ENCODE measurements around the gene RFPL4A.
"Not testable (repeated sequence)": the region's sequence is repeated elsewhere in the genome, so short reads cannot be mapped to it uniquely, and the experiment has no call there.

Gene RFPL4A

DNA sequence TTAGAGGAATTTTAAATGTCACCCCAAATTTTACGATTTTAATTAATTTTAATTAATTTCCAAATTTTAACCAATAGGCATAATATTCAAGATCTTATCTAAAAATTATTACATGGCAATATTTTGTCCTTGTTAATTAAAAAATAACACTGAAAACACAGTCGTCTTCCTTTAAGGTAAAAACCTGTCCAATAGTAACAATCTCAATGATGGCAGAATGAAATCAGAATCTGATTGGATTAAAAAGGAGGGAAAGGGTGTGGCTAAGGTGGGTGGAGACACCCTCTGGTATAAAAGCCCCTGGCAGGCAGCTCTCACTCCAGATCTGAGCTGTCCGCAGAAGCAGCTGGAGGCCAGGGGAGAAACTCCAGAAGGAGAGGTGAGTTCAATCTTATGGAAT, at the start of gene RFPL4A:
Gene RFPL4A, plus strand, starts transcription at position 301 of the 400 bp plus-strand sequence. CDS start 2,704 bp downstream, outside the sequence.
- not testable (repeated sequence) for H3K9ac ChIP-seq (ENCODE audit: low read depth, low read length); H3K27me3 ChIP-seq (ENCODE audit: control insufficient read depth, insufficient read depth, low read length); H3K4me1 ChIP-seq (ENCODE audit: control insufficient read depth, insufficient read depth, low read length); H3K4me3 ChIP-seq (ENCODE audit: low read depth, low read length); H3K27ac ChIP-seq (ENCODE audit: low read depth, low read length); H3K36me3 ChIP-seq (ENCODE audit: control insufficient read depth, insufficient read depth, low read length)
- H3K9me3 ChIP-seq (ENCODE audit: control insufficient read depth, insufficient read depth, low read length): peaks cover 51% of the 10 kb centered on the region

- no peaks in the 10 kb centered on the region for H3K27me3 ChIP-seq (ENCODE audit: control insufficient read depth, insufficient read depth, low read length)
- no peaks in the 10 kb centered on the region for H3K36me3 ChIP-seq (ENCODE audit: control insufficient read depth, insufficient read depth, low read length)
- H3K9me3 ChIP-seq (ENCODE audit: control insufficient read depth, insufficient read depth, low read length): peaks cover 48% of the 10 kb centered on the region
- no peak overlapping the region for H3K9ac ChIP-seq (ENCODE audit: low read depth, low read length)
- H3K4me1 ChIP-seq (ENCODE audit: control insufficient read depth, insufficient read depth, low read length): no peaks in the 10 kb centered on the region
- no peak overlapping the region for H3K4me3 ChIP-seq (ENCODE audit: low read depth, low read length)
- no peak overlapping the region for H3K27ac ChIP-seq (ENCODE audit: low read depth, low read length)
Observed at GRCh38 chr19:55711719-55712118, 47.2 kb upstream of the RFPL4A start.

DNA sequence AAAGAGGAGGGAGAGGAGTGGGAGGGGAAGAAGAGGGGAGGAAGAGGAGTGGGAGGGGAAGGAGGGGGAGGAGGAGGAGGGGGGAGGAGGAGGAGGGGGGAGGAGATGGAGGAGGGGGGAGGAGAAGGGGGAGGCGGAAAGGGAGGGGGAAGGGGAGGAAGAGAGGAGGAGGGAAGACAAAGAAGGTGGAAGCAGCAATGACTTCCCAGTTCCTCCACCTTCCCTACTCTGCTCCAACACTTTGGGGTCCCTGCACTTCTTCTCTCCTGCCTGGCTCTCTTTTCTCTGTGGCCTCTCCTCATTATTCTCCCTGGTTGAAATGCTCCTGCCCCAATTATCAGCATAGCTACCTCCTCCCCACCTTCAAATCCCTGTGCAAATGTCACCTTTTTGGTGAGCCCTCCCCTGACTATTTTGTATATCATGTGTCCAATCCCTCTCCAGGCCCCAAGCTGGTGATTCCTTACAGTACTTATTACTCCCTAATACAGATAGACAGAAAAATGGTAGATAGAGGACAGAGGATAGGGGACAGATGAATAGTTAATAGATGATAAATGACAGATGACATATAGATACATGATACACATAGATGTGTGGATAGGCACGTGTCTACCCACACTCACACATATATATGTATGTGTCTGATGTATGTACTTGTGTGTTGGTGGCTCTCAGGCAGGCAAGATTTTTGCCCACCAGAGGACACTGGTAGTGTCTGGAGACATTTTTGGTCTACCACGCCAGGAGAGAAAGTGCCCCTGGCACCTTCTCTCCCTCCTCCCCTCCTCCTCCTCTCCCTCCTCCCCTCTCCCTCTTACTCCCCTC, 45.9 kb upstream of the RFPL4A start:
- Histone ChIP-seq H3K36me3 (ENCODE audit: control insufficient read depth, insufficient read depth, low read length) (no peaks in the 10 kb centered on the region), H3K27me3 (ENCODE audit: control insufficient read depth, insufficient read depth, low read length) (no peaks in the 10 kb centered on the region), H3K4me1 (ENCODE audit: control insufficient read depth, insufficient read depth, low read length) (no peaks in the 10 kb centered on the region), H3K9me3 (ENCODE audit: control insufficient read depth, insufficient read depth, low read length) (peaks cover 59% of the 10 kb centered on the region), H3K9ac (ENCODE audit: low read depth, low read length) (no peak overlapping the region), H3K27ac (ENCODE audit: low read depth, low read length) (no peak overlapping the region), H3K4me3 (ENCODE audit: low read depth, low read length) (no peak overlapping the region)

- Histone ChIP-seq H3K4me1 (ENCODE audit: control insufficient read depth, insufficient read depth, low read length) (no peaks in the 10 kb centered on the region), H3K9ac (ENCODE audit: low read depth, low read length) (no peak overlapping the region), H3K9me3 (ENCODE audit: control insufficient read depth, insufficient read depth, low read length) (peaks cover 82% of the 10 kb centered on the region), H3K27me3 (ENCODE audit: control insufficient read depth, insufficient read depth, low read length) (no peaks in the 10 kb centered on the region), H3K36me3 (ENCODE audit: control insufficient read depth, insufficient read depth, low read length) (no peaks in the 10 kb centered on the region), H3K4me3 (ENCODE audit: low read depth, low read length) (no peak overlapping the region), H3K27ac (ENCODE audit: low read depth, low read length) (no peak overlapping the region)
Observed at GRCh38 chr19:55716531-55716930, 42.4 kb upstream of the RFPL4A start.

- Histone ChIP-seq H3K9ac (ENCODE audit: low read depth, low read length) (no peak overlapping the region), H3K9me3 (ENCODE audit: control insufficient read depth, insufficient read depth, low read length) (peaks cover 82% of the 10 kb centered on the region), H3K27me3 (ENCODE audit: control insufficient read depth, insufficient read depth, low read length) (no peaks in the 10 kb centered on the region), H3K4me1 (ENCODE audit: control insufficient read depth, insufficient read depth, low read length) (no peaks in the 10 kb centered on the region), H3K4me3 (ENCODE audit: low read depth, low read length) (no peak overlapping the region), H3K36me3 (ENCODE audit: control insufficient read depth, insufficient read depth, low read length) (no peaks in the 10 kb centered on the region), H3K27ac (ENCODE audit: low read depth, low read length) (no peak overlapping the region)
Observed at GRCh38 chr19:55717251-55717650, 41.6 kb upstream of the RFPL4A start.

DNA sequence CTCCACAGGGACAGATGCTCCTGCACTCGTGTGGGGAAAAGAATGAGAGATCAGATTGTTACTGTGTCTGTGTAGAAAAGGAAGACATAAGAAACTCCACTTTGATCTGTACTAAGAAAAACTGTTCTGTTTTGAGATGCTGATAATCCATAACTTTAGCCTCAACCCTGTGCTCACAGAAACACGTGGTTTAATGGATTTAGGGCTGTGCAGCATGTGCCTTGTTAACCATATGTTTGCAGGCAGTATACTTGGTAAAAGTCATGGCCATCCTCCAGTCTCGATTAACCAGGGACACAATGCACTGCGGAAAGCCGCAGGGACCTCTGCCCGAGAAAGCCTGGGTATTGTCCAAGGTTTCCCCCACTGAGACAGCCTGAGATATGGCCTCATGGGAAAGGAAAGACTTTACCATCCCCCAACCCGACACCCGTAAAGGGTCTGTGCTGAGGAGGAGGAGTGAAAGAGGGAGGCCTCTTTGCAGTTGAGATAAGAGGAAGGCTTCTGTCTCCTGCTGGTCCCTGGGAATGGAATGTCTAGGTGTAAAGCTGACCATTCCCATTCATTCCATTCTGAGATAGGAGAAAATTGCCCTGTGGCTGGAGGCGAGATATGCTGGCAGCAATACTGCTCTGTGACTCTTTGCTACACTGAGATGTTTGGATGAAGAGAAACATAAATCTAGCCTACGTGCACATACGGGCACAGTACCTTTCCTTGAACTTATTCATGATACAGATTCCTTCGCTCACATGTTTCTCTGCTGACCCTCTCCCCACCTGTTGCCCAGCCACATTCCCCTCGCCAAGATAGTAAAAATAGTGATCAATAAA, 40.8 kb upstream of the RFPL4A start:
- H3K9me3 ChIP-seq (ENCODE audit: control insufficient read depth, insufficient read depth, low read length): peaks cover 82% of the 10 kb centered on the region
- H3K27ac ChIP-seq (ENCODE audit: low read depth, low read length); H3K36me3 ChIP-seq (ENCODE audit: control insufficient read depth, insufficient read depth, low read length); H3K9ac ChIP-seq (ENCODE audit: low read depth, low read length); H3K4me1 ChIP-seq (ENCODE audit: control insufficient read depth, insufficient read depth, low read length); H3K27me3 ChIP-seq (ENCODE audit: control insufficient read depth, insufficient read depth, low read length); H3K4me3 ChIP-seq (ENCODE audit: low read depth, low read length): not testable (repeated sequence)

GRCh38 chr19:55720214-55720746, 38.6 kb upstream of the RFPL4A start:
- H3K4me3 ChIP-seq (ENCODE audit: low read depth, low read length): no peak overlapping the region
- H3K9me3 ChIP-seq (ENCODE audit: control insufficient read depth, insufficient read depth, low read length): peaks cover 83% of the 10 kb centered on the region
- H3K36me3 ChIP-seq (ENCODE audit: control insufficient read depth, insufficient read depth, low read length): no peaks in the 10 kb centered on the region
- no peak overlapping the region for H3K9ac ChIP-seq (ENCODE audit: low read depth, low read length)
- H3K27me3 ChIP-seq (ENCODE audit: control insufficient read depth, insufficient read depth, low read length): no peaks in the 10 kb centered on the region
- H3K4me1 ChIP-seq (ENCODE audit: control insufficient read depth, insufficient read depth, low read length): no peaks in the 10 kb centered on the region
- H3K27ac ChIP-seq (ENCODE audit: low read depth, low read length): no peak overlapping the region

DNA sequence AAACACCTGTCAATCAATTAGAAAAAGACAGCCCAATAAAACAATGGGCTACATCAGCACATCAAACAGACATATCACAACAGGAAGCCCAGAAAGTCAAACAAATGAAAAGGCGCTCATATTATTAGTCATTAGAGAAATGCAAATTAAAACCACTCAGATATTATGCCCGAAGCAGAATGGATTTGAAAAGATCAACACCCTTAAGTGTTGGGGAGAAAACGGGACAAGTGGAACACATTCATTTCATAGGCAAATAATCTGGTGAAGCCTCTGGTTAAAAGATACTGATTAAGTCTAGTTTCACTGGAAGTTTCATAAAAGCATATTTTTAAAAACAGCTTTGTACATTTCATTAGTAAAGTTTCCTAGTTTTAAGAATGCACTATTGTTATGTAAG, 38.1 kb upstream of the RFPL4A start:
- H3K36me3 ChIP-seq (ENCODE audit: control insufficient read depth, insufficient read depth, low read length): no peaks in the 10 kb centered on the region
- no peak overlapping the region for H3K27ac ChIP-seq (ENCODE audit: low read depth, low read length)
- H3K9ac ChIP-seq (ENCODE audit: low read depth, low read length): no peak overlapping the region
- H3K27me3 ChIP-seq (ENCODE audit: control insufficient read depth, insufficient read depth, low read length): no peaks in the 10 kb centered on the region
- no peak overlapping the region for H3K4me3 ChIP-seq (ENCODE audit: low read depth, low read length)
- peaks cover 82% of the 10 kb centered on the region for H3K9me3 ChIP-seq (ENCODE audit: control insufficient read depth, insufficient read depth, low read length)
- H3K4me1 ChIP-seq (ENCODE audit: control insufficient read depth, insufficient read depth, low read length): no peaks in the 10 kb centered on the region

DNA sequence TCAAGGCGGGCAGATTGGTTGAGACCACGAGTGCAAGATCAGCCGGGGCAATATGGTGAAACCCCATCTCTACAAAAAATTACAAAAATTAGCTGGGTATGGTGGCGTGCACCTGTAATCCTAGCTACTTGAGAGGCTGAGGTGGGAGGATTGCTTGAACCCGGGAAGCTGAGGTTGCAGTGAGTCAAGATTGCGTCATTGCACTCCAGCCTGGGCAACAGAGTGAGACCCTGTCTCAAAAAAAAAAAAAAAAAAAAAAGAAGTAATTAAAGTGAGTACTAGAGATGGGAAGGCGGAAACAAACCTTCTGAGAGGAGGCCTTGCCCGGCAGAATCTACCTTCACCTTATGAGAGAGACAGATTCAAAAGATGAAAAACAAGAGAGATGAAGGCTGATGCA, 35.4 kb upstream of the RFPL4A start:
- H3K27ac ChIP-seq (ENCODE audit: low read depth, low read length): no peak overlapping the region
- H3K4me1 ChIP-seq (ENCODE audit: control insufficient read depth, insufficient read depth, low read length): no peaks in the 10 kb centered on the region
- no peak overlapping the region for H3K4me3 ChIP-seq (ENCODE audit: low read depth, low read length)
- no peaks in the 10 kb centered on the region for H3K27me3 ChIP-seq (ENCODE audit: control insufficient read depth, insufficient read depth, low read length)
- H3K36me3 ChIP-seq (ENCODE audit: control insufficient read depth, insufficient read depth, low read length): no peaks in the 10 kb centered on the region
- no peak overlapping the region for H3K9ac ChIP-seq (ENCODE audit: low read depth, low read length)
- H3K9me3 ChIP-seq (ENCODE audit: control insufficient read depth, insufficient read depth, low read length): peaks cover 88% of the 10 kb centered on the region

GRCh38 chr19:55730378-55730777, 28.5 kb upstream of the RFPL4A start:
- not testable (repeated sequence) for H3K27me3 ChIP-seq (ENCODE audit: control insufficient read depth, insufficient read depth, low read length); H3K9ac ChIP-seq (ENCODE audit: low read depth, low read length); H3K4me3 ChIP-seq (ENCODE audit: low read depth, low read length); H3K36me3 ChIP-seq (ENCODE audit: control insufficient read depth, insufficient read depth, low read length); H3K27ac ChIP-seq (ENCODE audit: low read depth, low read length); H3K4me1 ChIP-seq (ENCODE audit: control insufficient read depth, insufficient read depth, low read length)
- H3K9me3 ChIP-seq (ENCODE audit: control insufficient read depth, insufficient read depth, low read length): peaks cover 79% of the 10 kb centered on the region

DNA sequence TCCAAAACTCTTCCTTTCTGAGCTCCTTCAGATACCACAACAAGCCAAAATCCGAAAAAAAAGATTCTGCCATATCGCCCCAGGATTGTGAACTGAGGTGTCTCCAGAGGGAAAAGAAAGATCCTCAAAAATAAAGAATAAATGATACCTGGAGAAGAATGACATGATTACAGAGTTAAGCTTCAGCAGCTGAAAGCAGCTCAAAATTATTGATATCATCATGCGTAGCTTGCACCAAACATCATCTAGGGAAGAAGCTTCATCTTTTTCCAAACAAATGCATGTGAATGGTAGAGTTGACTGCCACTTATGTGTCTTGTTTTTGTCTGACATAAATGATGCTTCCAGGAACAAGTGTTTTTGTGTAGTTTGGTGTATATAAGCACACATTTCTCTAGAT, 20.6 kb upstream of the RFPL4A start, which contains the start of gene NLRP9:
Gene NLRP9, minus strand, starts transcription at position 101 of the 400 bp plus-strand sequence. Its CDS starts 28 bp downstream, at position 73.
- Histone ChIP-seq H3K27ac (ENCODE audit: low read depth, low read length) (no peak within 1 kb of the TSS), H3K27me3 (ENCODE audit: control insufficient read depth, insufficient read depth, low read length) (no peaks in the 10 kb centered on the region), H3K4me3 (ENCODE audit: low read depth, low read length) (no peak within 1 kb of the TSS), H3K9ac (ENCODE audit: low read depth, low read length) (no peak within 1 kb of the TSS), H3K4me1 (ENCODE audit: control insufficient read depth, insufficient read depth, low read length) (no peaks in the 10 kb centered on the region), H3K9me3 (ENCODE audit: control insufficient read depth, insufficient read depth, low read length) (peaks cover 61% of the 10 kb centered on the region), H3K36me3 (ENCODE audit: control insufficient read depth, insufficient read depth, low read length) (no peaks in the 10 kb centered on the region)

Data from HUES48 (cell line).